ENCODE data around the gene TRAPPC1.

- TF ChIP-seq, protein P1, sequence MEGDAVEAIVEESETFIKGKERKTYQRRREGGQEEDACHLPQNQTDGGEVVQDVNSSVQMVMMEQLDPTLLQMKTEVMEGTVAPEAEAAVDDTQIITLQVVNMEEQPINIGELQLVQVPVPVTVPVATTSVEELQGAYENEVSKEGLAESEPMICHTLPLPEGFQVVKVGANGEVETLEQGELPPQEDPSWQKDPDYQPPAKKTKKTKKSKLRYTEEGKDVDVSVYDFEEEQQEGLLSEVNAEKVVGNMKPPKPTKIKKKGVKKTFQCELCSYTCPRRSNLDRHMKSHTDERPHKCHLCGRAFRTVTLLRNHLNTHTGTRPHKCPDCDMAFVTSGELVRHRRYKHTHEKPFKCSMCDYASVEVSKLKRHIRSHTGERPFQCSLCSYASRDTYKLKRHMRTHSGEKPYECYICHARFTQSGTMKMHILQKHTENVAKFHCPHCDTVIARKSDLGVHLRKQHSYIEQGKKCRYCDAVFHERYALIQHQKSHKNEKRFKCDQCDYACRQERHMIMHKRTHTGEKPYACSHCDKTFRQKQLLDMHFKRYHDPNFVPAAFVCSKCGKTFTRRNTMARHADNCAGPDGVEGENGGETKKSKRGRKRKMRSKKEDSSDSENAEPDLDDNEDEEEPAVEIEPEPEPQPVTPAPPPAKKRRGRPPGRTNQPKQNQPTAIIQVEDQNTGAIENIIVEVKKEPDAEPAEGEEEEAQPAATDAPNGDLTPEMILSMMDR (IDR thresholded peaks at IDR 0.05): no peak
- no peak for TF ChIP-seq POLR2A (IDR thresholded peaks at IDR 0.05)
Observed at GRCh38 chr17:7977805-7978204, 46.1 kb upstream of the TRAPPC1 start.
